GM12878 (cell line): ENCODE results near the gene SPRN. TPM values are rescaled to one million over a fixed set of nuclear protein-coding genes. Genes with fewer than 3 reads are reported as not detected.

Experiments used
- ATAC-seq: fragments of 200-7000 bp; cut with Tn5 transposase; 3 replicates; pipeline ENCODE4 v1.9.1; 2020; ENCODE audit warnings: mild to moderate bottlenecking, moderate library complexity
- BruUV-seq: library from RNA; stranded (reverse); fragments of 400-500 nt; replicated peaks from 2 replicates; lab custom pipeline; 2021; lab: Mats Ljungman, UMichigan
- CTCF ChIA-PET: fragments of 300-600 bp; sonication (Branson Sonifier 250); formaldehyde crosslinking; extraction: SDS; loops from one replicate; lab custom pipeline; 2021; ENCODE audit warnings: inconsistent platforms; lab: Yijun Ruan, JAX
- POLR2A ChIA-PET: fragments of 350-600 bp; formaldehyde crosslinking; extraction: SDS; loops from one replicate; lab custom pipeline; 2021; ENCODE audit warnings: inconsistent platforms; lab: Charles Lee
- RAD21 ChIA-PET: fragments of 300-600 bp; sonication (Branson Sonifier 250); formaldehyde crosslinking; loops from one replicate; lab custom pipeline; 2023; ENCODE audit warnings: antibody characterized with exemption; ENCODE audit not compliant: unreplicated experiment; lab: Charles Lee
- SMC1A ChIA-PET: fragments of 300-600 bp; sonication (Branson Sonifier 250); formaldehyde crosslinking; loops from one replicate; lab custom pipeline; 2023; ENCODE audit not compliant: unreplicated experiment, uncharacterized antibody; lab: Charles Lee
- DNase-seq: peaks from one replicate; pipeline ENCODE4 v3.0.0-alpha.2; 2011; ENCODE audit warnings: low read depth, low spot score
- FAIRE-seq: peaks from 3 replicates; lab custom pipeline; 2011; peaks lifted over from hg19 to GRCh38; lab: Jason Lieb, UNC
- H2AFZ ChIP-seq: 2 replicates; pipeline ENCODE4 v1.6.0; 2011; ENCODE audit warnings: low read depth, low read length, control low read depth; ENCODE audit not compliant: control insufficient read depth
- H3K27ac ChIP-seq: 2 replicates; pipeline ENCODE4 v1.5.1; 2011; ENCODE audit warnings: control low read depth; ENCODE audit not compliant: control insufficient read depth, insufficient read depth
- H3K27me3 ChIP-seq, 2 experiments: replicated peaks in 1 of 2; 2 replicates each; pipeline versions ENCODE4 v1.6.0 to v1.6.1; 2011; ENCODE audit warnings: low read length in 1 of 2; ENCODE audit not compliant: control insufficient read depth in 2 of 2, insufficient read depth in 2 of 2
- H3K36me3 ChIP-seq, 2 experiments: 2 replicates each; pipeline ENCODE4 v1.5.1; 2011; ENCODE audit warnings: low read length in 1 of 2; ENCODE audit not compliant: control insufficient read depth in 2 of 2, insufficient read depth in 2 of 2
- H3K4me1 ChIP-seq: 2 replicates; pipeline ENCODE4 v1.6.1; 2011; ENCODE audit warnings: mild to moderate bottlenecking, low read length, moderate library complexity, mixed read lengths; ENCODE audit not compliant: control insufficient read depth, insufficient read depth
- H3K4me2 ChIP-seq: 2 replicates; pipeline ENCODE4 v1.6.0; 2011; ENCODE audit warnings: control low read depth; ENCODE audit not compliant: control insufficient read depth, insufficient read depth
- H3K4me3 ChIP-seq: fragments of 200-600 bp; sonication (generic); 2 replicates; pipeline ENCODE4 v1.5.1; 2016
- H3K79me2 ChIP-seq: 2 replicates; pipeline ENCODE4 v1.6.0; 2011; ENCODE audit warnings: low read length; ENCODE audit not compliant: control insufficient read depth, insufficient read depth
- H3K9ac ChIP-seq: 2 replicates; pipeline ENCODE4 v1.8.0; 2011; ENCODE audit warnings: low read length, control low read depth, mixed read lengths; ENCODE audit not compliant: control insufficient read depth, insufficient read depth
- H3K9me3 ChIP-seq: replicated peaks from 3 replicates; pipeline ENCODE4 v1.5.1; 2011; ENCODE audit warnings: mild to moderate bottlenecking, low read length; ENCODE audit not compliant: control insufficient read depth, insufficient read depth
- H4K20me1 ChIP-seq: 2 replicates; pipeline ENCODE4 v1.6.0; 2011; ENCODE audit not compliant: control insufficient read depth, insufficient read depth
- CBX3 ChIP-seq: fragments of 200-600 bp; sonication (generic); IDR thresholded peaks from 2 replicates; pipeline ENCODE4 v1.6.1; 2016; ENCODE audit warnings: low read depth, borderline replicate concordance
- CREB1 ChIP-seq: IDR thresholded peaks from 2 replicates; pipeline ENCODE4 v1.6.1; 2012; ENCODE audit warnings: low read depth, mild to moderate bottlenecking, inconsistent platforms
- EED ChIP-seq: sonication (generic); IDR thresholded peaks from 2 replicates; pipeline ENCODE4 v1.6.1; 2016; ENCODE audit warnings: antibody characterized with exemption, low read depth
- GATAD2B ChIP-seq: fragments of 450-650 bp; conservative IDR thresholded peaks from 2 replicates; pipeline ENCODE4 v1.6.1; 2017; ENCODE audit warnings: low read depth, mild to moderate bottlenecking, moderate library complexity
- HDAC6 ChIP-seq: fragments of 200-600 bp; sonication (generic); IDR thresholded peaks from one replicate; pipeline ENCODE4 v1.8.0; 2017; ENCODE audit warnings: antibody characterized with exemption; ENCODE audit not compliant: unreplicated experiment
- JUND ChIP-seq: IDR thresholded peaks from 2 replicates; pipeline ENCODE4 v1.6.1; 2012; ENCODE audit warnings: low read depth, mild to moderate bottlenecking, low read length, improper control_type of control experiment, moderate library complexity
- LARP7 ChIP-seq: fragments of 450-650 bp; IDR thresholded peaks from 2 replicates; pipeline ENCODE4 v1.6.1; 2017; ENCODE audit warnings: mild to moderate bottlenecking
- PAX5 ChIP-seq: IDR thresholded peaks from 2 replicates; pipeline ENCODE4 v1.6.1; 2011; ENCODE audit warnings: low read depth, low read length, borderline replicate concordance
- PAX8 ChIP-seq: fragments of 450-650 bp; IDR thresholded peaks from 2 replicates; pipeline ENCODE4 v1.6.1; 2017; ENCODE audit warnings: mild to moderate bottlenecking, moderate library complexity
- RELA ChIP-seq: fragments of 450-650 bp; IDR thresholded peaks from 2 replicates; pipeline ENCODE4 v1.8.0; 2014; ENCODE audit warnings: borderline replicate concordance; ENCODE audit not compliant: partially characterized antibody
- ZNF217 ChIP-seq: fragments of 450-650 bp; IDR thresholded peaks from 2 replicates; pipeline ENCODE4 v1.6.1; 2017; ENCODE audit warnings: antibody characterized with exemption, mild to moderate bottlenecking
- ZNF274 ChIP-seq: IDR thresholded peaks from one replicate; pipeline ENCODE4 v1.8.0; 2011; ENCODE audit not compliant: insufficient read length, insufficient read depth
- WGBS: methylation state at CpG from one replicate; pipeline ENCODE4 v1.1.6; 2016; ENCODE audit warnings: low lambda C conversion rate; ENCODE audit not compliant: insufficient replicate concordance, insufficient coverage; ENCODE audit errors: missing lambda C conversion rate; 5-methylcytosine and 5-hydroxymethylcytosine counted together
- in situ Hi-C: fragments of 300-500 bp; cut with MboI; formaldehyde crosslinking; loops from 9 replicates; pipeline ENCODE4 v1.14.3; 2018; ENCODE audit warnings: mixed read lengths
- intact Hi-C: fragments of 100-400 bp; cut with micrococcal nuclease; formaldehyde crosslinking; loops from one replicate; pipeline ENCODE4 v1.14.2; 2022; ENCODE audit not compliant: unreplicated experiment
- polyA plus RNA-seq, 11 experiments: library from polyadenylated mRNA; depleted of rRNA in 4 of 11; unstranded in 6 of 11; stranded (reverse) in 5 of 11; fragments of >200 nt; fragmentation: Nextera tagmentation in 4 of 11; fragmentation: Illumina TruSeq in 1 of 11; extraction: Ambion mirVana in 4 of 11; extraction: Trizol in 1 of 11; gene quantifications; 1 replicate in 1 of 11; 2 replicates in 10 of 11; pipeline versions ENCODE4 v1.2.1 to v1.2.3, GENCODE V29; 2011 to 2016; ENCODE audit warnings: inconsistent platforms in 2 of 11, missing spikeins in 2 of 11, low read depth in 1 of 11
- total RNA-seq, 4 experiments: library from RNA; depleted of rRNA in 3 of 4; stranded (reverse); fragments of >200 nt in 3 of 4; fragmentation: Illumina TruSeq in 1 of 4; extraction: Trizol in 1 of 4; gene quantifications; 2 replicates each; pipeline versions ENCODE4 v1.2.1 to v1.2.3, GENCODE V29; 2013 to 2021
- TF ChIP-seq, protein P1 (sequence below): IDR thresholded peaks from 2 replicates; pipeline ENCODE4 v1.6.1; 2012; ENCODE audit warnings: improper control_type of control experiment, low read depth, low read length; ENCODE audit not compliant: insufficient replicate concordance
- TF ChIP-seq, protein P2 (sequence below): fragments of 450-650 bp; IDR thresholded peaks from 2 replicates; pipeline ENCODE4 v1.6.1; 2017; ENCODE audit warnings: antibody characterized with exemption, mild to moderate bottlenecking, moderate library complexity
- TF ChIP-seq, protein P3 (sequence below): IDR thresholded peaks from 2 replicates; pipeline ENCODE4 v1.6.1; 2012; ENCODE audit warnings: low read length, inconsistent platforms
- TF ChIP-seq, protein P4 (sequence below): IDR thresholded peaks from 2 replicates; pipeline ENCODE4 v1.6.1; 2011; ENCODE audit warnings: borderline replicate concordance, low read depth, mild to moderate bottlenecking, moderate library complexity, mixed read lengths, low read length; ENCODE audit not compliant: insufficient read depth; ENCODE audit errors: extremely low read length

The SPRN gene
- total and polyA plus RNA-seq, 10 of the 15 experiments (the other 5 are each of a cell fraction or from before 2014, with no cell fraction given), result 0.03 to 0.96 (median 0.46) TPM; not detected in 6

DNA sequence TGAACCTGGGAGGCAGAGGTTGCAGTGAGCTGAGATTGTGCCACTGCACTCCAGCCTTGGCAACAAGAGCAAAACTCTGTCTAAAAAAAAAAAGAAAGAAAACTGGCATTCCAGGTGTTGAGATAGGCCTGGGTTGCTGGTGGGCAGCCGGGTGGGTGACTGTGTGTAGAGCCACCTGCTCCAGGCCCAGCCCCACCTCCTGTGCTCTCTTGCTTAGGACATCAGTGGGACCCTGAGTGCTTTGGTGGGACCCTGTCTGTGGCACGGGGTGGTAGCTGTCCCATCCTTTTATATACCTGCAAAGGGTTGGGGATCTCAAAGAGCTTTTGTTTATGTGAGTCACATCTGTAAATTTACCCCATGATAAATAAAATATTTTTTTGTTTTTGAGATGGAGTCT, 39.2 kb downstream of the SPRN start:
- ChIA-PET CTCF (no interaction called here), SMC1A (no interaction called here), RAD21 (no interaction called here), POLR2A (interaction anchor here (0.7 kb wide), 1 partner anchor 110 kb away, joined by 4 read pairs; no protein-coding TSS in a partner anchor)
- H3K4me2 ChIP-seq, result no peak overlapping the region
- TF ChIP-seq CREB1 (no peak), ZNF274 (no peak), LARP7 (no peak), ZNF217 (no peak), HDAC6 (no peak), EED (no peak), CBX3 (no peak), GATAD2B (no peak), JUND (no peak), PAX5 (no peak), RELA (no peak), PAX8 (no peak)
- TF ChIP-seq, protein P1, sequence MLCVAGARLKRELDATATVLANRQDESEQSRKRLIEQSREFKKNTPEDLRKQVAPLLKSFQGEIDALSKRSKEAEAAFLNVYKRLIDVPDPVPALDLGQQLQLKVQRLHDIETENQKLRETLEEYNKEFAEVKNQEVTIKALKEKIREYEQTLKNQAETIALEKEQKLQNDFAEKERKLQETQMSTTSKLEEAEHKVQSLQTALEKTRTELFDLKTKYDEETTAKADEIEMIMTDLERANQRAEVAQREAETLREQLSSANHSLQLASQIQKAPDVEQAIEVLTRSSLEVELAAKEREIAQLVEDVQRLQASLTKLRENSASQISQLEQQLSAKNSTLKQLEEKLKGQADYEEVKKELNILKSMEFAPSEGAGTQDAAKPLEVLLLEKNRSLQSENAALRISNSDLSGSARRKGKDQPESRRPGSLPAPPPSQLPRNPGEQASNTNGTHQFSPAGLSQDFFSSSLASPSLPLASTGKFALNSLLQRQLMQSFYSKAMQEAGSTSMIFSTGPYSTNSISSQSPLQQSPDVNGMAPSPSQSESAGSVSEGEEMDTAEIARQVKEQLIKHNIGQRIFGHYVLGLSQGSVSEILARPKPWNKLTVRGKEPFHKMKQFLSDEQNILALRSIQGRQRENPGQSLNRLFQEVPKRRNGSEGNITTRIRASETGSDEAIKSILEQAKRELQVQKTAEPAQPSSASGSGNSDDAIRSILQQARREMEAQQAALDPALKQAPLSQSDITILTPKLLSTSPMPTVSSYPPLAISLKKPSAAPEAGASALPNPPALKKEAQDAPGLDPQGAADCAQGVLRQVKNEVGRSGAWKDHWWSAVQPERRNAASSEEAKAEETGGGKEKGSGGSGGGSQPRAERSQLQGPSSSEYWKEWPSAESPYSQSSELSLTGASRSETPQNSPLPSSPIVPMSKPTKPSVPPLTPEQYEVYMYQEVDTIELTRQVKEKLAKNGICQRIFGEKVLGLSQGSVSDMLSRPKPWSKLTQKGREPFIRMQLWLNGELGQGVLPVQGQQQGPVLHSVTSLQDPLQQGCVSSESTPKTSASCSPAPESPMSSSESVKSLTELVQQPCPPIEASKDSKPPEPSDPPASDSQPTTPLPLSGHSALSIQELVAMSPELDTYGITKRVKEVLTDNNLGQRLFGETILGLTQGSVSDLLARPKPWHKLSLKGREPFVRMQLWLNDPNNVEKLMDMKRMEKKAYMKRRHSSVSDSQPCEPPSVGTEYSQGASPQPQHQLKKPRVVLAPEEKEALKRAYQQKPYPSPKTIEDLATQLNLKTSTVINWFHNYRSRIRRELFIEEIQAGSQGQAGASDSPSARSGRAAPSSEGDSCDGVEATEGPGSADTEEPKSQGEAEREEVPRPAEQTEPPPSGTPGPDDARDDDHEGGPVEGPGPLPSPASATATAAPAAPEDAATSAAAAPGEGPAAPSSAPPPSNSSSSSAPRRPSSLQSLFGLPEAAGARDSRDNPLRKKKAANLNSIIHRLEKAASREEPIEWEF, result no peak
- TF ChIP-seq, protein P2, sequence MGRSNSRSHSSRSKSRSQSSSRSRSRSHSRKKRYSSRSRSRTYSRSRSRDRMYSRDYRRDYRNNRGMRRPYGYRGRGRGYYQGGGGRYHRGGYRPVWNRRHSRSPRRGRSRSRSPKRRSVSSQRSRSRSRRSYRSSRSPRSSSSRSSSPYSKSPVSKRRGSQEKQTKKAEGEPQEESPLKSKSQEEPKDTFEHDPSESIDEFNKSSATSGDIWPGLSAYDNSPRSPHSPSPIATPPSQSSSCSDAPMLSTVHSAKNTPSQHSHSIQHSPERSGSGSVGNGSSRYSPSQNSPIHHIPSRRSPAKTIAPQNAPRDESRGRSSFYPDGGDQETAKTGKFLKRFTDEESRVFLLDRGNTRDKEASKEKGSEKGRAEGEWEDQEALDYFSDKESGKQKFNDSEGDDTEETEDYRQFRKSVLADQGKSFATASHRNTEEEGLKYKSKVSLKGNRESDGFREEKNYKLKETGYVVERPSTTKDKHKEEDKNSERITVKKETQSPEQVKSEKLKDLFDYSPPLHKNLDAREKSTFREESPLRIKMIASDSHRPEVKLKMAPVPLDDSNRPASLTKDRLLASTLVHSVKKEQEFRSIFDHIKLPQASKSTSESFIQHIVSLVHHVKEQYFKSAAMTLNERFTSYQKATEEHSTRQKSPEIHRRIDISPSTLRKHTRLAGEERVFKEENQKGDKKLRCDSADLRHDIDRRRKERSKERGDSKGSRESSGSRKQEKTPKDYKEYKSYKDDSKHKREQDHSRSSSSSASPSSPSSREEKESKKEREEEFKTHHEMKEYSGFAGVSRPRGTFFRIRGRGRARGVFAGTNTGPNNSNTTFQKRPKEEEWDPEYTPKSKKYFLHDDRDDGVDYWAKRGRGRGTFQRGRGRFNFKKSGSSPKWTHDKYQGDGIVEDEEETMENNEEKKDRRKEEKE, result no peak
- TF ChIP-seq, protein P3, sequence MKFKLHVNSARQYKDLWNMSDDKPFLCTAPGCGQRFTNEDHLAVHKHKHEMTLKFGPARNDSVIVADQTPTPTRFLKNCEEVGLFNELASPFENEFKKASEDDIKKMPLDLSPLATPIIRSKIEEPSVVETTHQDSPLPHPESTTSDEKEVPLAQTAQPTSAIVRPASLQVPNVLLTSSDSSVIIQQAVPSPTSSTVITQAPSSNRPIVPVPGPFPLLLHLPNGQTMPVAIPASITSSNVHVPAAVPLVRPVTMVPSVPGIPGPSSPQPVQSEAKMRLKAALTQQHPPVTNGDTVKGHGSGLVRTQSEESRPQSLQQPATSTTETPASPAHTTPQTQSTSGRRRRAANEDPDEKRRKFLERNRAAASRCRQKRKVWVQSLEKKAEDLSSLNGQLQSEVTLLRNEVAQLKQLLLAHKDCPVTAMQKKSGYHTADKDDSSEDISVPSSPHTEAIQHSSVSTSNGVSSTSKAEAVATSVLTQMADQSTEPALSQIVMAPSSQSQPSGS, result no peak
- TF ChIP-seq, protein P4, sequence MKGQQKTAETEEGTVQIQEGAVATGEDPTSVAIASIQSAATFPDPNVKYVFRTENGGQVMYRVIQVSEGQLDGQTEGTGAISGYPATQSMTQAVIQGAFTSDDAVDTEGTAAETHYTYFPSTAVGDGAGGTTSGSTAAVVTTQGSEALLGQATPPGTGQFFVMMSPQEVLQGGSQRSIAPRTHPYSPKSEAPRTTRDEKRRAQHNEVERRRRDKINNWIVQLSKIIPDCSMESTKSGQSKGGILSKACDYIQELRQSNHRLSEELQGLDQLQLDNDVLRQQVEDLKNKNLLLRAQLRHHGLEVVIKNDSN, result no peak
- H3K27ac ChIP-seq, result no peak overlapping the region
- no peaks in the 10 kb centered on the region for H3K9me3 ChIP-seq
- no peaks in the 10 kb centered on the region for H3K36me3 ChIP-seq
- FAIRE-seq (no peak), DNase-seq (no peak), ATAC-seq (no peak)
- no TSS peak for BruUV-seq
- no peaks in the 10 kb centered on the region for H4K20me1 ChIP-seq
- in situ Hi-C loops (no loop called here), intact Hi-C loops (no loop called here)
- H3K4me1 ChIP-seq, result peaks cover 9% of the 10 kb centered on the region
- 87% methylated on average over 2 of the region's 2 CpGs for WGBS
- no peak overlapping the region for H2AFZ ChIP-seq
- no peaks in the 10 kb centered on the region for H3K27me3 ChIP-seq
- H3K79me2 ChIP-seq, result peaks cover 3% of the 10 kb centered on the region
- H3K9ac ChIP-seq, result no peak overlapping the region
- H3K4me3 ChIP-seq, result no peak overlapping the region
